ENCODE measurements around the gene TPD52L3.

TPD52L3 gene

DNA sequence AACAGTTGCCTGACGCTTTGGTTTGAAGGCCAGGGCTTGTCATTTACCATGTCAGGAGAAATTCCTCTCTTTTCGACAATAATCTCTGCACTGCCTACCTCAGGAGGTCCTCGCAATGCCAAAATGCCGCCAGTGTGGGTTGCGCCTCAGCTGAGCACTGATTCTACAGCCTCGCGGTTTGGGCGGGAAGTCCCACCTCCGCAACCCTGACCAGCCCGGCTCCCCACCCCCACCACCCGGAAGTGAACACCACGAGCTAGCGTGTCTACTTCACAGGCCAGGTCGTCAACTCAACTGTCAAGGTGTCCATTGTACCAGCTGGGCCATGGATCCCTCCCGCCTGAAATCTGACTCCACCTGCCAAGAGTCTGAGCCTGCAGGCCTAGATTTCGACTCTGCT is at the start of gene TPD52L3:
TPD52L3 (plus strand) TSS at position 273 of the 400 bp plus-strand sequence. CDS start 221 bp downstream, outside the sequence.
- DNase-seq (ENCODE audit: low read depth in 2 of 2): no peak

DNA sequence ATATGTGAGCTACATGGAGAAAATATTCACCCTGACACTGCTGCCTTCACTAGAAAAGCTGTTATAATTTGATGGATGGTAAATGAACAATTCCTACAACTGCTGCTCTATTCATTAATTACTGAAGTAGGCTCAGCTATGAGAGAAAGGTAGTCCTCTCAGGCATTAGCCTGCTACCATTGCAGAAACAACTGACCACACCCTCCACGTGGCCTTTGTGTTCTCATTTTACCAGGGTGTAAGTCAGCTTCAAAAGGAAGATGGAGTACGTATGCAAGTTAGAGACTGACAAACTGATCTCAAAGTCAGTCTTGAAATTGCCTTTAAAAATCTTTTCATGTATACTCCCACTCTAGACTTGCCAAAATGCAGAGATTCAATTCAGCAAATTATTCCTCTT is 26.3 kb upstream of the TPD52L3 start:
- no peak for DNase-seq (ENCODE audit: low read depth in 2 of 2)

DNA sequence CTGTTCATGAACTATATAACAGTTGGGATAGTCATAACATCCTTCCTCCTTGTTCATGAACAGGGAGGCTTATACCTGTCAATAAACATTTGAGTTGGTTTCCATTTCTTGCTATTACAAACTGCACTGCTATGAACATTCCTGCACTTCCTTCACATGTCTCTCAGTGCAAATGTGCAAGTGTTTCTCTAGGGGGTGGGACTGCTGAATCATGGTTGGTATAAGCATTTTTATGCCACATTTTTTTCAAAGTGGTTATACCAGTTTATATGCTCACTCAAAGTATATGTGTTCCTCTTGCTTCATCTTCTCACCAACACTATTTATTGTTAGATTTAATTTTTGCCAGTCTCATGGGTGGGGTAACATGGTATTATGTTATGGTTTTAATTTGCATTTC is 25.8 kb upstream of the TPD52L3 start:
- DNase-seq (ENCODE audit: low read depth in 2 of 2): no peak

DNA sequence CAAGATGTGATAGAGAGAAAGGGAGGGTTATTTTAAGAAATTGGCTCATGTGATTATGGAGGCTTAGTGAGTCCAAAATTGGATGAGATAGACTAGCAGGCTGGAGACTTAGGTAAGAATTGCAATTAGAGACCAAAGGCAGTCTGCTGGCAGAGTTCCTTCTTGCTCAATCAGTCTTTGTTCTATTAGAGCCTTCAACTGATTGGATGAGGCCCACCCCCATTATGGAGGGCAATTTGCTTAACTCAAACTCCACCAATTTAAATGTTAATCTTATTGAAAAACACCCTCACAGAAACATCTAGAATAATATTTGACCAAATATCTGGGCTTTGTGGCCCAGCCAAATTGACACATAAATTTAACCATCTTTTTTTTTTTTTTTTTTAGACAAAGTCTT is 23.9 kb upstream of the TPD52L3 start:
- DNase-seq (ENCODE audit: low read depth in 2 of 2): no peak

DNA sequence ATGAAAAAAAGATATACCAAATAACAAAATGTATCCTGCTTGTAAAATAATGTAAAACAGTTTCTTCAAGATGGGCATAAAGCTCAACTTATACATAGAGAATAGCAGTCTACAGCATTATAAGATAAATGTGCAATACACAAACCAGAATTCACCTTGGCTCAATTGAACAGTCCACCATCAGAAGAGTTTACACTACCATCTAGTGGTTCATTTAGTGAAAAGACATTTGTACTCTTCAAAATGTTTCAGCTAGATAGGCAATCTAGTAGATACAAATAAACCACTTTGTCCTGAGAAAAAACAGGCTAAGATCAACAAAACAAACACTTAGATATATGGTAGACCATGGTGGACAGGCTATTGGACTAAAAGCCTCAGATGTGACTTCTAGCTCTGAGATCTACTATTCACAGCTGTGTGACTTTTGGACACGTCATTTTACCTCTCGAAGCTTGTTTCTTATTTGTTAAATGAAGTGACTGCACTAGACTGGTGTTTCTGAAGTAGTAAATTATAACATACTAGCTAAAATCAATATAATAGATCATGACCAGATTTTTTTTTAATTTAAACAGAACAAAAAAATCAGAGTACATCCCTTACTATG is 22.1 kb upstream of the TPD52L3 start:
- DNase-seq (ENCODE audit: low read depth in 2 of 2): no peak

DNA sequence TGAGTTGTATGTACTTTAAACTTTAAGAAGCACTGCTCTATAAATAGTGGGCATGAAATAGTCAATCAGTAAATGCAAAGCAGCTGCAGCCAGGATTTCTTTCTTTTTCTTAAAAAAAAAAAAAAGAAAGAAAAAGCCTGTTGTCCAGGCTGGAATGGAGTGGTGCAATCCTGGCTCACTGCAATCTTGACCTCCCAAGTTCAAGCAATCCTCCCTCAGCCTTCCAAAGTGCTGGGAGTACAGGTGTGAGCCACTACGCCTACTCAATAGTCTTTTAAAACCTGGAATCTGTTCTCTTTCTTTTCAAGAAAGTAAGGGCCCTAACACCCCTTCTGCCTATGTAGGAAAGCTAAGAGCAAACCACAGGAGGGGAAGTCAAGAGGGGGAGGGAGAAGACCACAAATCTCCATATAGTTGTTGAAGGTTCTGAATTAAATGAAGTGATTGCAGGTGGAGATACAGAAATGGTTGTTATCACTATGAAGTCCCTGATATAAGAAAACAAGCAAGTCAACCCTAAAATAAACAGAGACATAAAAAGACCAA is 20.6 kb upstream of the TPD52L3 start:
- DNase-seq (ENCODE audit: low read depth in 2 of 2): no peak

DNA sequence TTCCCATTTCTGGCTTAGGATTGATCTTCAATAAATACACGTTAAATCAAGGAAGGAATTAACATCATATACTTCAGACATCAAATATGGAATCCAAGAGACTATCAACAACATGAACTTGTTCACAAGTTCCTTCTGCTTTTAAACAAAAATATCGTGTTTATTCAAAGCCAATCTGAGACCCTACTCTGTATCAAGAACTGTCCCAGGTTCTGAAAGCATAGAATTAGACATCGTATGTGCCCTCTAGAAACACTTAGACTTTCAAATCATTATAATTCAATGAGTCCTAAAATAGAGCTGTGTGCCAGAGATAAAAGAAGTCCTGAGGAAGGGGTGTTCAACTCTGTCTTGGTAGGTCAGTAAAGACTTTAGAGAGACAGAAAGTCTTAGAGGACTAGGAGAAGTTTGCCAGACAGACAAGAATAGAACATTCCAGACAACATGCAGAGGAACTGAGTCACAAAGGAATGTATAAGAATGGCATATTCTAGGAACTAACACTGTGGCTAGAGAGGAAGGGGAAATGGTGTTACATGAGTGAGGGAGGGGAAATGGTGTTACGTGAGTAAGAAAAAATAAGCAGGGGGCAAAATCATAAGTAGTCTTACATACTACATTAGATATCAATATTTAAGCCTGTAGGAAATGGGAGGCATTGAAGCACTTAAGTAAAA is 2.9 kb downstream of the TPD52L3 start:
- DNase-seq (ENCODE audit: low read depth in 2 of 2): no peak

DNA sequence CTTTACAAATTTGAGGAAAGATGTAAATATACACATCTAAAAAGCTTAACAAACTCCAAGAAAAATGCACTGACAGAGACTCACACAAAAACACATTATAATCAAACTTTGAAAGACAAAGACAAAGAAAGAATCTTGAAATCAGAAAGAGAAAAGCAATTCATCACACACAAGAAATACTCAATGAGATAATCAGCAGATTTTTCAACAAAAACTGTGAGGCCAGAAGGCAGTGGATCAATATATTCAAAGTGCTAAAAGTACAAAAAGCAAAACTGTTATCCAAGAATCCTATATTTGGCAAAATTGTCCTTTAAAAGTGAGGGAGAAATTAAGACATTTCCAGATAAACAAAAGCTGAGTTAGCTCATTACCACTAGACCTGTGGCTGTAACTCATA is 6.1 kb downstream of the TPD52L3 start:
- no peak for DNase-seq (ENCODE audit: low read depth in 2 of 2)

DNA sequence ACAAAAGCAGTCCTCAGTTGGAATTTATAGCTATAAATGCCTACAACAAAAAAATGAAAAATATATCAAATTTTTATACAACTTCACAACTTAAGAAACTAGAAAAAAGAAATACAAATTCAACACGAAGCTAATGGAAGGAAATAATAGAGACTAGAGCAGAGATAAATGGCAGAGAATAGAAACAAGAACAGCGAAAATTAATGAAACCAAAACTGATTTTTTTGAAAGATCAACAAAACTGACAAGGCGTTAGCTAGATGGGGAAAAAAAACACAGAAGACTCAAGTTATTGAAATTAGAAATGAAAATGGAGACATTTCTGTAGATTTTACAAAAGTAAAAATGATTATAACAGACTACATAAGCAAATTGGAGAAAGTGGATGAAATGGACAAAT is 20.6 kb downstream of the TPD52L3 start:
- DNase-seq (ENCODE audit: low read depth in 2 of 2): no peak

DNA sequence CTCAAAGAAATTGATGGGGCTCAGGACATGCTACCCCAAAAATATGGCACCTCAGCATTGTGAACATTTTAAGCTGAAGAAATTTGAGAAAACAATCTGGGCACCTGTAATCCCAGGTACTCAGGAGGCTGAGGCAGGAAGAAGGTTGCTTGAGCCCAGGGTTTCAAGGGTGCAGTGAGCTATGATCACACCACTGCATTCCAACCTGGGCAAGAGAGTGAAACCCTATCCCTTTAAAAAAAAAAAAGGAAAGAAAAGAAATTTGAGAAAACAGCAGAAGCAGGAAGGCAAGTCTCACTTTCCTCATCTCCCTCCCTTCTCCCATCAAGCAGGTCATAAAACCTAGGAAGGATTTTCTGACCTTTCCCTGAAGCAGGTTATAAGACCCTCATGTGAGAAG is 23.6 kb downstream of the TPD52L3 start:
- no peak for DNase-seq (ENCODE audit: low read depth in 2 of 2)

DNA sequence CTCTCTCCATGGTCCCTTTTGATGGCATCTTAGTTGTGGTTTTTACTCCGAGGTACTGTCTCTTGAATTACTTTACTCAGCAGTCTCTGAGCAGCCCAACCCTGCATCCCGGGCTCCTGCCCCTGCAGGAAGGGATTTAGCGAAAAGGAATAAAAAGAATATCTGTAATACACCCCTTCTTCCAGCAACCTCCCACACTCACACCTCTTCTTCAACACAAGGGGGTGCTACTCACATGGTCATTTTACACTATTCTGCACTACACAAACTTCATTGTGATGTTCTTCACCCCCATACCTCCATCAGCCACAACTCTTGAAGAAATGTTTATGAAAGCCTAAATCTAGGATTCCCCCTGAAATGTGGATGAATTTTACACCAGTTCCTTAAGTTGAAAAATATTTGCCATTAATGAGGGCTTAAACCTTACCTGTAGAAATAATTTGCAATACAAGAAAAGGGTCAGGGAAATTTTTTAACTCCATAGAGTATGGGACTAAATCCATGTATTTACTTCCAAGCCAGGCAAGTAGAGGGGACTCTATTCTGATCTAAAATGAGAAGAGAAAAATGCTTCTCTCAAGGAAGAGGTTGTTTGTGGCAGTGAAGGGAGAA is 26.0 kb downstream of the TPD52L3 start:
- peak in 1 of 2 donors; percentile 23 for DNase-seq (ENCODE audit: low read depth in 2 of 2)

DNA sequence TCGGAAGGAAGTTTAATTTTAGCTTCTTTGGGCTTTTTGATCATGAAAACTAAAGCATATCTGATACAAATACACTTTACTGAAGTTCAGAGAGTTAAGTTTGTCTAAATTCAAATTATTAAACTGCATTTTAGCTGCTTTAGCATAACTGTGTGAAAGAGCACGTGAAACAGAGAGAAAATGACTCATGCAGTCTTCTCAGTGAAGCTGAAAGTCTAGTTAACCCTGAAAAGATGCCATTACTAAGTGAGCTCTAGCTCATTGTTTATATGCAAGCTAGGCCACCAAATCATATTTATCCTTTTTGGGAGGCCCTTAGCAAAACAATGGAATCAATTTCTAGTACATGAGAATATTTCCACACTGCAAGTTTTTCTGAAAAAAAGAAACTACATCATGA is 27.6 kb downstream of the TPD52L3 start:
- DNase-seq (ENCODE audit: low read depth in 2 of 2): no peak

DNA sequence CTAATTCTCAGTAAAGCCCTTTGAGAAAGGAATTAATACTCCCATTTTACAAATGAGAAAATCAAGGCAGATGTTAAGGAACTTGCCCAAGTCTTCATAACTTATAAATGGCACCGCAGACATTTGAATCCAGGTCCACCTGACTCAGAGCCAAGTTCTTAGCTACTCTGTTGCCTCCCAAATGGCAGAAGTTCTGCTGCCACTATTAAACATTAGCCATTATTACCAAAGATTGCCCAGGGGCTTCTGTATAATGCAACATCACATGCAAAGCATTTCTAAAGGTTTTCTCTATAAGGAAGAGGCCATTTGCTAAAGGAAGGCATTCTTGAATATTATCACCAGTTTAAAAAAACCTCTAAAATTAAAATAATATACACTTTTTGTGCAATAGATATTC is 28.3 kb downstream of the TPD52L3 start:
- no peak for DNase-seq (ENCODE audit: low read depth in 2 of 2)

DNA sequence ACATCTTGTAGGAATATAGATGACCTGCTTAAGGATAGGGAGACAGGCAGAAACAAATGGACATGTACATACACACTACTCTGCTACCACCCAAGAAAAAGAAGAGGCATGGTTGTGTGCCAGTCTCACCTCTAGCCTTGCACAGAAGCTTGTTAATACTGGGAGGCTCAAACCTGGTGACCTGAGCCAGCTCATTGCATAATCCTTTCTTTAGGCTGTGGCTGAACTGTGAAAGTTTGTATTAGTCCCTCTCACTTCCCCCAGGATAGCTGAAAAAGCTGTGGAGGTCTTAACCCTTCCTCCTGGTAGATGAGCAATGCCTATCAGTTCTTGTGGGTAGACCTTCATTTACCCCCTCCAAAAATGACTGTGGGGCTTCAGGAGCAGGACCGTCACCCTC is 28.7 kb downstream of the TPD52L3 start:
- no peak for DNase-seq (ENCODE audit: low read depth in 2 of 2)

DNA sequence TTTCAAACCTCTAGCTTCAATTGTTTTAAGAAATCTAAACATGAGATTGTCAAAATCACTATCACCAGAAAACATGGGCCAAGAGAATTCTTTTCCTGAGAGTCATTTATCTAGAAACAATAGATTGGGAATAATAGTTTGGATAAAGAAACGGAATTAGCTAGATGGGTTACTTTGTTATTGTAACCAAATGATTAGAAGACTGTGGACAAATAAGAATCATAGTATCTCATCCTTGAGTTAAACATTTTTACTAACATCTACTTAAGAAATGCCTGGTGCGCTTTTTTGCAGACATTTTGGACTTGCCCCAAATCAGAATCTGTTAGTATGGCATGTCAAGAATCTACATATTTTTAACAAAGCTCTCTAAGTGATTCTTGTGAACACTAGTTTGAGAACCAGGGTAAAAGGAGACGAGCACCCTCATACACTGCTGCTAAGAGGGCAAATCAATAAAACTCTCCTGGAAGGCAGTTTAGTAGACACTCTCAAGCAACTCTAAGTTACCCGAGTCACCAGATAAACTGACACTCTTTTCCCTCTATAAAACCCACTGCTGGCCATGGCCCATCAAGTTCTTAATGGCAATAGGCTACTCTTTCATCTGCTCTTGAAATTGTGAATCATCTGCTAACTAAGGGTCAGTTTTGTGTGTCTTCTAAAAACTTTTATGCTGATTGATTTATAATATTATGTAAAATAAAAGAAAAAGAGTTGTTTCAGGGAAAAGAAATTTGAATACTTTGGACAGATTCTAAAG is 39.1 kb downstream of the TPD52L3 start:
- no peak for DNase-seq (ENCODE audit: low read depth in 2 of 2)

DNA sequence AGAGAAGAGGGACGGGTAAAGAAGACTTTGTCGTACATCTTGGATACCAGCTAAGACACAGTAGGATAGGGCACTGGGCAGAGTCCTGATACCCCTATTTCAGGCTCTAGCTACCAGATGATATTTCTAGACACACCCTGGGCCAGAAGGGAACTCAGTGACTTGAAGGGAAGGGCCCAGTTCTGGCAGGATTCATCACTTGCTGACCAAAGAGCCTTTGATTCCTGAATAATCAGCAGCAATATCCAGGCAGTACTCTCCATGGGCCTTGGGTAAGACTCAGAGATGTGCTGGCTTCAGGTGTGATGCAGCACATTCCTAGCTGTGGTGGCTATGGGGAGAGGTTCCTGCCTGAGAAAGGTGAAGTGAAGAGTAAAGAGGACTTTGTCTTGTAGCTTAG is 40.7 kb downstream of the TPD52L3 start:
- DNase-seq (ENCODE audit: low read depth in 2 of 2): no peak

Data from stimulated activated CD4-positive, alpha-beta T cell treated with anti-CD3 and anti-CD28 coated beads, Interleukin-1b, Interleukin-23, amount 100 ng/mL, for 4 hours (primary cell).